Keratinocyte (primary cell): ENCODE results near the gene PLXNA3. TPM values are rescaled to one million over a fixed set of nuclear protein-coding genes. Genes with fewer than 3 reads are reported as not detected.

Experiments used
- DNase-seq: peaks from one replicate; pipeline ENCODE4 v3.0.0-alpha.2; 2011; ENCODE audit warnings: low read depth, missing footprints, low spot score
- FAIRE-seq: peaks from 2 replicates; lab custom pipeline; 2011; peaks lifted over from hg19 to GRCh38; lab: Jason Lieb, UNC
- H2AFZ ChIP-seq: 2 replicates; pipeline ENCODE4 v1.6.0; 2012; ENCODE audit warnings: low read length, control low read depth, inconsistent platforms; ENCODE audit not compliant: control insufficient read depth
- H3K27ac ChIP-seq: 2 replicates; pipeline ENCODE4 v1.5.1; 2011; ENCODE audit warnings: low read length; ENCODE audit not compliant: control insufficient read depth, insufficient read depth
- H3K27me3 ChIP-seq: 3 replicates; pipeline ENCODE4 v1.6.0; 2011; ENCODE audit warnings: low read length; ENCODE audit not compliant: control insufficient read depth, insufficient read depth; ENCODE audit errors: extremely low read depth
- H3K36me3 ChIP-seq, 2 experiments: 2 replicates in 1 of 2; 3 replicates in 1 of 2; pipeline ENCODE4 v1.5.1; 2011; ENCODE audit warnings: low read length in 2 of 2, mild to moderate bottlenecking in 1 of 2; ENCODE audit not compliant: control insufficient read depth in 2 of 2, insufficient read depth in 2 of 2; ENCODE audit errors: extremely low read depth in 1 of 2
- H3K4me1 ChIP-seq: 3 replicates; pipeline ENCODE4 v1.5.1; 2011; ENCODE audit warnings: low read length; ENCODE audit not compliant: control insufficient read depth, insufficient read depth; ENCODE audit errors: extremely low read depth
- H3K4me2 ChIP-seq: 3 replicates; pipeline ENCODE4 v1.6.0; 2011; ENCODE audit warnings: low read depth, low read length; ENCODE audit not compliant: control insufficient read depth, insufficient read depth; ENCODE audit errors: extremely low read depth
- H3K4me3 ChIP-seq, 3 experiments: fragments of 200-600 bp in 1 of 3; sonication (generic) in 1 of 3; 2 replicates in 2 of 3; 3 replicates in 1 of 3; pipeline ENCODE4 v1.5.1; 2011 to 2016; ENCODE audit warnings: low read length in 3 of 3, mild to moderate bottlenecking in 3 of 3, control low read depth in 2 of 3, inconsistent platforms in 1 of 3, low read depth in 1 of 3, mixed read lengths in 1 of 3, mixed run types in 1 of 3, moderate library complexity in 1 of 3; ENCODE audit not compliant: control insufficient read depth in 2 of 3, insufficient read depth in 2 of 3; ENCODE audit errors: extremely low read depth in 1 of 3
- H3K79me2 ChIP-seq: 2 replicates; pipeline ENCODE4 v1.6.0; 2012; ENCODE audit warnings: low read length; ENCODE audit not compliant: control insufficient read depth, insufficient read depth
- H3K9ac ChIP-seq: 3 replicates; pipeline ENCODE4 v1.6.0; 2011; ENCODE audit warnings: low read length; ENCODE audit not compliant: control insufficient read depth, insufficient read depth; ENCODE audit errors: extremely low read depth
- H3K9me1 ChIP-seq: 3 replicates; pipeline ENCODE4 v1.6.0; 2011; ENCODE audit warnings: low read length; ENCODE audit not compliant: control insufficient read depth, insufficient read depth; ENCODE audit errors: extremely low read depth
- H3K9me3 ChIP-seq: 2 replicates; pipeline ENCODE4 v1.5.1; 2012; ENCODE audit warnings: low read depth, low read length; ENCODE audit not compliant: control insufficient read depth
- H4K20me1 ChIP-seq: 3 replicates; pipeline ENCODE4 v1.6.0; 2011; ENCODE audit warnings: low read length; ENCODE audit not compliant: control insufficient read depth, insufficient read depth; ENCODE audit errors: extremely low read depth
- EZH2 ChIP-seq: IDR thresholded peaks from one replicate; pipeline ENCODE4 v1.6.1; 2012; ENCODE audit warnings: inconsistent platforms, mild to moderate bottlenecking, low read length, moderate library complexity
- dilution Hi-C: fragments of 300-500 bp; cut with MboI; formaldehyde crosslinking; loops from one replicate; pipeline ENCODE4 v1.7.0; 2020; ENCODE audit warnings: low sequenced_read_pairs; ENCODE audit not compliant: extremely low pct_ligation_motif_present
- polyA plus RNA-seq, 5 experiments: library from polyadenylated mRNA; depleted of rRNA in 3 of 5; stranded (reverse) in 3 of 5; stranded (forward) in 1 of 5; unstranded in 1 of 5; fragments of >200 nt; gene quantifications; 1 replicate in 1 of 5; 2 replicates in 3 of 5; 3 replicates in 1 of 5; pipeline versions ENCODE4 v1.2.1 to v1.2.3, GENCODE V29; 2011 to 2012; ENCODE audit warnings: missing spikeins in 2 of 5, low read depth in 1 of 5, low replicate concordance in 1 of 5
- TF ChIP-seq, protein P1 (sequence below), 3 experiments: IDR thresholded peaks in 1 of 3; conservative IDR thresholded peaks in 1 of 3; optimal IDR thresholded peaks in 1 of 3; 2 replicates in 2 of 3; 3 replicates in 1 of 3; pipeline versions ENCODE3 to v1.5.1; 2011; ENCODE audit warnings: low read length in 3 of 3, mild to moderate bottlenecking in 3 of 3, moderate library complexity in 2 of 3, control low read depth in 1 of 3, inconsistent platforms in 1 of 3; ENCODE audit not compliant: insufficient read depth in 2 of 3; ENCODE audit errors: extremely low read depth in 1 of 3

PLXNA3 gene
- polyA plus RNA-seq, 1 donor (not counting 4 experiments of a cell fraction or from before 2014, with no cell fraction given): 7.6 TPM

DNA sequence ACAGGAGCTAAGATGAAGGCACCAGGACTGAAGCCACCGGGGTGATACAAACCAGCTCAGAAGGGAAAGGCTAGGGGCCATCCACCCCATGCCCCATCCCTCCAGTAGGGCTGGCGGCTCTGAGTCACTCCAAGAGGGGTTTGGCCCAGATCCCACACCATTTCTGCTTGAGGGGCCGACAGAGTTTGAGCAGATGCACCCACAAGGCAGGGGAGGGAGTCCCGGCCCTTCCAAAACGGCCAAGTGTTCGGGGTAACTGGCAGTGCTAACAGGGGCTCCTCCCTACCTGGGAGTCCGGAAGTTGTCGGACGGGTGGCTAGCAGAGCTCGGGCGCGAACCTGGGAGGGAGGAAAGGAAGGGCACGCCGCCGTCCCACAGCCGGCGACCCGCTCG, 31.9 kb downstream of the PLXNA3 start:
- TF ChIP-seq EZH2: no peak
- TF ChIP-seq, protein P1, sequence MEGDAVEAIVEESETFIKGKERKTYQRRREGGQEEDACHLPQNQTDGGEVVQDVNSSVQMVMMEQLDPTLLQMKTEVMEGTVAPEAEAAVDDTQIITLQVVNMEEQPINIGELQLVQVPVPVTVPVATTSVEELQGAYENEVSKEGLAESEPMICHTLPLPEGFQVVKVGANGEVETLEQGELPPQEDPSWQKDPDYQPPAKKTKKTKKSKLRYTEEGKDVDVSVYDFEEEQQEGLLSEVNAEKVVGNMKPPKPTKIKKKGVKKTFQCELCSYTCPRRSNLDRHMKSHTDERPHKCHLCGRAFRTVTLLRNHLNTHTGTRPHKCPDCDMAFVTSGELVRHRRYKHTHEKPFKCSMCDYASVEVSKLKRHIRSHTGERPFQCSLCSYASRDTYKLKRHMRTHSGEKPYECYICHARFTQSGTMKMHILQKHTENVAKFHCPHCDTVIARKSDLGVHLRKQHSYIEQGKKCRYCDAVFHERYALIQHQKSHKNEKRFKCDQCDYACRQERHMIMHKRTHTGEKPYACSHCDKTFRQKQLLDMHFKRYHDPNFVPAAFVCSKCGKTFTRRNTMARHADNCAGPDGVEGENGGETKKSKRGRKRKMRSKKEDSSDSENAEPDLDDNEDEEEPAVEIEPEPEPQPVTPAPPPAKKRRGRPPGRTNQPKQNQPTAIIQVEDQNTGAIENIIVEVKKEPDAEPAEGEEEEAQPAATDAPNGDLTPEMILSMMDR (optimal IDR thresholded peaks at IDR 0.05 in 1 of 3, IDR thresholded peaks at IDR 0.05 in 1 of 3, conservative IDR thresholded peaks at IDR 0.05 in 1 of 3; ENCODE audit: extremely low read depth in 1 of 3, insufficient read depth in 2 of 3, low read length in 3 of 3): no peak
- H3K79me2 ChIP-seq: peaks cover 8% of the 10 kb centered on the region
- H3K36me3 ChIP-seq: peaks cover 0 to 2% of the 10 kb centered on the region in 2 experiments
- no peaks in the 10 kb centered on the region for H4K20me1 ChIP-seq
- peak overlapping the region; percentile 1 for H3K27ac ChIP-seq
- H3K9me3 ChIP-seq: no peaks in the 10 kb centered on the region
- H2AFZ ChIP-seq: no peak overlapping the region
- peaks cover 7% of the 10 kb centered on the region for H3K4me1 ChIP-seq
- no peaks in the 10 kb centered on the region for H3K9me1 ChIP-seq
- H3K4me2 ChIP-seq: peak overlapping the region; percentile 65
- FAIRE-seq (no peak), DNase-seq (peak; percentile 1)
- H3K27me3 ChIP-seq: no peaks in the 10 kb centered on the region
- H3K9ac ChIP-seq: peak overlapping the region; percentile 61
- dilution Hi-C loops: no loop called here
- peak overlapping the region; percentile 42 to 71 (median 43) for H3K4me3 ChIP-seq

DNA sequence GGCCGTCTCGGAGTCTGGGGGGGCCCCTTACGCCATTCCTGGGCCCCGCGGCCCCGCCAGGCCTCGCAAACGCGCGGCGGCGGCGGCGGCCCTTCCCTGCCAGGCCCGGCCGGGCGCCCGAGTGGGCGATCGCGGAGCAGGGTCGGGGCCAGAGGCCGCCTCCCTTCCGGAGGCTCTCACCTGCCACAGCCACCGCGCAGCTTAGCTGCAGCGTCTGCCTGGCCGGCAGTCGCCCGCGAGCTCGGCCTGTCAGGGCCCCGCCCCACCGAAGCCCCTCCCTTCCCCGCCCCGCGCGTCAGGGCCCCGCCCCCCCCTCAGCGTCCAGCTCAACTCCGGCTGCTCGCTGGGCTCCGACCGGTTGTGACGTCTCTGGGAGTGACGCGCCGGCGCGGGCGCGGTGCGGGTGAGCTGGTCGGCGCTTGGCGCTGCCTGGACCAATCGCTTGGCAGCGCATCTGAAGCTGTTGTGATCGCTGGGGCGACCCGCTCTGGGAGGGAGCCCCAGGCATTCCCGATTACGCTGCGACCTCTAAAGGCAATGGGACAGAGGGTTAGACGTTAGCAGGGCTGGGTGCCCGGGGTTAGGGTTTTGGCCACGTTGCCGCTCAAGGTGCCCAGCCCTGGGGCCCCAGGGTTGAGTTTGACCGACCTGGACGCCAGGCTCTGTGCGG, 32.5 kb downstream of the PLXNA3 start, which contains the start of gene SLC10A3:
TSS of gene SLC10A3 (minus strand) at position 216 of the 670 bp plus-strand sequence. CDS start 1,689 bp downstream, outside the sequence.
- Histone ChIP-seq H3K4me1 (peaks cover 7% of the 10 kb centered on the region), H3K9me3 (no peaks in the 10 kb centered on the region), H3K9me1 (no peaks in the 10 kb centered on the region), H3K27ac (peak within 1 kb of the TSS; percentile 78), H3K4me2 (peak within 1 kb of the TSS; percentile 77), H3K9ac (peak within 1 kb of the TSS; percentile 70), H2AFZ (peak within 1 kb of the TSS; percentile 87), H3K27me3 (no peaks in the 10 kb centered on the region), H3K79me2 (peaks cover 5% of the 10 kb centered on the region), H3K36me3 (peaks cover 0 to 2% of the 10 kb centered on the region in 2 experiments), H4K20me1 (no peaks in the 10 kb centered on the region), H3K4me3 (peak within 1 kb of the TSS; percentile 55 to 71 (median 58))
- DNase-seq: peak; percentile 60
- dilution Hi-C loops: no loop called here
- FAIRE-seq: no peak
- no peak for TF ChIP-seq EZH2
- TF ChIP-seq, protein P1 (optimal IDR thresholded peaks at IDR 0.05 in 1 of 3, IDR thresholded peaks at IDR 0.05 in 1 of 3, conservative IDR thresholded peaks at IDR 0.05 in 1 of 3; ENCODE audit: extremely low read depth in 1 of 3, insufficient read depth in 2 of 3, low read length in 3 of 3): no peak
